WTC11 (cell line): ENCODE measurements around the gene PHF1. TPM values are rescaled to one million over a fixed set of nuclear protein-coding genes. Genes with fewer than 3 reads are reported as not detected.

Experiments used
- ATAC-seq: fragments of 200-7000 bp; cut with Tn5 transposase; 2 replicates; pipeline ENCODE4 v1.10.0; 2021; ENCODE audit warnings: mild to moderate bottlenecking, moderate library complexity
- CTCF ChIA-PET: fragments of 300-600 bp; sonication (Branson Sonifier 250); formaldehyde crosslinking; loops from one replicate; lab custom pipeline; 2021; ENCODE audit warnings: antibody characterized with exemption; lab: Charles Lee
- POLR2A ChIA-PET: fragments of 350-600 bp; sonication (Branson Sonifier 250); formaldehyde crosslinking; loops from one replicate; lab custom pipeline; 2021; ENCODE audit warnings: antibody characterized with exemption; lab: Charles Lee
- DNase-seq: peaks from one replicate; pipeline ENCODE4 v3.0.0; 2021; ENCODE audit warnings: low spot score
- H3K27ac Mint-ChIP-seq: 2 replicates; pipeline ENCODE4 v1.8.0; 2021; ENCODE audit warnings: mixed read lengths
- H3K27me3 Mint-ChIP-seq: 2 replicates; pipeline ENCODE4 v1.8.0; 2021; ENCODE audit warnings: low read depth, mild to moderate bottlenecking, moderate library complexity, mixed read lengths
- H3K36me3 Mint-ChIP-seq: 2 replicates; pipeline ENCODE4 v1.8.0; 2021; ENCODE audit warnings: mixed read lengths
- H3K4me1 Mint-ChIP-seq: 2 replicates; pipeline ENCODE4 v1.8.0; 2022; ENCODE audit warnings: mixed read lengths
- H3K4me3 Mint-ChIP-seq: 2 replicates; pipeline ENCODE4 v1.8.0; 2021; ENCODE audit warnings: mild to moderate bottlenecking, moderate library complexity, mixed read lengths
- H3K9me3 Mint-ChIP-seq: 2 replicates; pipeline ENCODE4 v1.8.0; 2021; ENCODE audit warnings: mixed read lengths
- ATF1 ChIP-seq: sonication (generic); formaldehyde crosslinking; IDR thresholded peaks from 2 replicates; pipeline ENCODE4 v1.8.1; 2023; ENCODE audit warnings: mild to moderate bottlenecking, moderate library complexity, missing genetic modification reagents
- ESRRA ChIP-seq: sonication (generic); formaldehyde crosslinking; IDR thresholded peaks from 2 replicates; pipeline ENCODE4 v1.8.1; 2022; ENCODE audit warnings: mild to moderate bottlenecking, missing genetic modification reagents, borderline replicate concordance
- FOXP4 ChIP-seq: sonication (generic); formaldehyde crosslinking; IDR thresholded peaks from 2 replicates; pipeline ENCODE4 v1.8.0; 2022; ENCODE audit warnings: mild to moderate bottlenecking, missing genetic modification reagents
- IRF1 ChIP-seq: sonication (generic); formaldehyde crosslinking; IDR thresholded peaks from 2 replicates; pipeline ENCODE4 v1.8.0; 2023; ENCODE audit warnings: missing genetic modification reagents
- JUN ChIP-seq: sonication (generic); formaldehyde crosslinking; IDR thresholded peaks from 2 replicates; pipeline ENCODE4 v1.8.0; 2023; ENCODE audit warnings: mild to moderate bottlenecking, missing genetic modification reagents
- MAX ChIP-seq: sonication (generic); formaldehyde crosslinking; IDR thresholded peaks from 2 replicates; pipeline ENCODE4 v1.8.0; 2022; ENCODE audit warnings: mild to moderate bottlenecking, missing genetic modification reagents
- MXD4 ChIP-seq: fragments of 250-450 bp; sonication (Bioruptor Pico); IDR thresholded peaks from 2 replicates; pipeline ENCODE4 v1.8.0; 2021; ENCODE audit warnings: mild to moderate bottlenecking, moderate library complexity, borderline replicate concordance
- MYBL2 ChIP-seq: sonication (generic); formaldehyde crosslinking; IDR thresholded peaks from 2 replicates; pipeline ENCODE4 v1.8.1; 2023; ENCODE audit warnings: mild to moderate bottlenecking, moderate library complexity, missing genetic modification reagents
- NFE2L1 ChIP-seq: sonication (generic); formaldehyde crosslinking; IDR thresholded peaks from 2 replicates; pipeline ENCODE4 v1.8.1; 2023; ENCODE audit warnings: missing genetic modification reagents
- NR2C2 ChIP-seq: sonication (generic); formaldehyde crosslinking; IDR thresholded peaks from 2 replicates; pipeline ENCODE4 v1.8.0; 2022; ENCODE audit warnings: mild to moderate bottlenecking, missing genetic modification reagents
- SOX15 ChIP-seq: fragments of 250-450 bp; sonication (Bioruptor Pico); IDR thresholded peaks from 2 replicates; pipeline ENCODE4 v1.9.0; 2021; ENCODE audit warnings: mild to moderate bottlenecking
- ZBTB21 ChIP-seq: sonication (generic); formaldehyde crosslinking; IDR thresholded peaks from 2 replicates; pipeline ENCODE4 v1.8.1; 2023; ENCODE audit warnings: mild to moderate bottlenecking, missing genetic modification reagents, borderline replicate concordance
- ZNF121 ChIP-seq: sonication (generic); formaldehyde crosslinking; IDR thresholded peaks from 2 replicates; pipeline ENCODE4 v1.8.0; 2023; ENCODE audit warnings: missing genetic modification reagents
- ZNF317 ChIP-seq: sonication (generic); formaldehyde crosslinking; IDR thresholded peaks from 2 replicates; pipeline ENCODE4 v1.8.1; 2023; ENCODE audit warnings: low read depth, mild to moderate bottlenecking, moderate library complexity, missing genetic modification reagents, borderline replicate concordance
- total RNA-seq: library from RNA; stranded (reverse); gene quantifications from 3 replicates; pipeline ENCODE4 v1.2.3, GENCODE V29; 2021
- TF ChIP-seq, protein P1 (sequence below): fragments of 250-450 bp; sonication (Bioruptor Pico); conservative IDR thresholded peaks from 2 replicates; pipeline ENCODE4 v1.9.0; 2021; ENCODE audit warnings: mild to moderate bottlenecking
- TF ChIP-seq, protein P2 (sequence below): sonication (generic); formaldehyde crosslinking; IDR thresholded peaks from 2 replicates; pipeline ENCODE4 v1.8.1; 2023; ENCODE audit warnings: mild to moderate bottlenecking, missing genetic modification reagents, moderate library complexity

PHF1 gene
- total RNA-seq, 1 experiment from 2014 or later, result 63.6 TPM

- Mint-ChIP-seq H3K27me3 (no peaks in the 10 kb centered on the region), H3K4me1 (peaks cover 47% of the 10 kb centered on the region), H3K4me3 (no peak overlapping the region), H3K36me3 (peaks cover 34% of the 10 kb centered on the region), H3K9me3 (no peaks in the 10 kb centered on the region), H3K27ac (peak overlapping the region; percentile 78; the same call in 1 of the 2 replicates)
- POLR2A ChIA-PET, result no interaction called here
- no peak for DNase-seq
- CTCF ChIA-PET, result interaction anchor here (0.8 kb wide), 1 partner anchor 13 kb away, joined by 4 read pairs; no protein-coding TSS in a partner anchor
- TF ChIP-seq FOXP4 (CRISPR knock-in tag) (0 out of 2 replicates have a peak, but pooled peaks have one; percentile 14), SOX15 (no peak)
- ATAC-seq, result no peak
These were observed 2.7 kb downstream of the PHF1 start for GRCh38 chr6:33413241-33414120.

DNA sequence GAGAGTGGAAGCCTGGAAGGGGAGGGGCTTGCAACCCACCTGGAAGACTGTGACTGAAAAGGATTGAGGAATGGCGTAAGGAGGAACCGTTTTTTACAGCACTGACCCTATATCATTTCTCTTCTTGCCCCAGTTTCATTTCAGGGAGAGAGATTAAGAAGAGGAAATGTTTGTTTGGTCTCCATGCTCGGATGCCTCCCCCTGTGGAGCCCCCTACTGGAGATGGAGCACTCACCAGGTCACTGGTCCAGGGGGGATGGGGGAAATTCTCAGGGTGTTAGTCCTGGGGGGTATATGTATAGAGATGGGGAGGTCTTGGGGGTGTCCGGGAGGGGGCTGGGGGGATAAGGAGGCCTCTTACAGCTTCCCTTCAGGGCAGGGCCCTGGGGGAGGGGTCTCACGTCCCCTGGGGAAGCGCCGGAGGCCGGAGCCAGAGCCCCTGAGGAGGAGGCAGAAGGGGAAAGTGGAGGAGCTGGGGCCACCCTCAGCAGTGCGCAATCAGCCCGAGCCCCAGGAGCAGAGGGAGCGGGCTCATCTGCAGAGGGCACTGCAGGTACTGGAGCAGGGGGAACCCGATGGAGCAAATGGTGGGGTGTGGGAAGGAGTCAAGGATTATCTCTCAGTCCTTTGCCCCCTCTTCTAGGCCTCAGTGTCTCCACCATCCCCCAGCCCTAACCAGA lies 3.9 kb downstream of the PHF1 start:
- ATAC-seq (no peak), DNase-seq (no peak)
- POLR2A ChIA-PET, result no interaction called here

DNA sequence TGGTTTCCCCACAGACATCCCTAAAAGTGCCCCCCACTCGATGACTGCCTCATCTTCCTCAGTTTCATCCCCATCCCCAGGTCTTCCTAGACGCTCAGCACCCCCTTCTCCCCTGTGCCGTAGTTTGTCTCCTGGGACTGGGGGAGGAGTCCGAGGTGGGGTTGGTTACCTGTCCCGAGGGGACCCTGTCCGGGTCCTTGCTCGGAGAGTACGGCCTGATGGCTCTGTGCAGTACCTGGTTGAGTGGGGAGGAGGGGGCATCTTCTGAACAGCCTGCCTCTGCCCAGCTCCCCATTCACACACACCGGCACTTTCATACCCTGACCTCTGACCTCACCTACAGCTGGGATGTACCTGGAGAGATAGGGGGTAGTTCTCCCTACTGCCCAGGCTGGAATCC lies 5.0 kb downstream of the PHF1 start:
- peaks cover 53% of the 10 kb centered on the region for H3K4me1 Mint-ChIP-seq
- TF ChIP-seq MAX (CRISPR knock-in tag) (no peak), ZNF317 (CRISPR knock-in tag) (no peak)
- TF ChIP-seq, protein P1, sequence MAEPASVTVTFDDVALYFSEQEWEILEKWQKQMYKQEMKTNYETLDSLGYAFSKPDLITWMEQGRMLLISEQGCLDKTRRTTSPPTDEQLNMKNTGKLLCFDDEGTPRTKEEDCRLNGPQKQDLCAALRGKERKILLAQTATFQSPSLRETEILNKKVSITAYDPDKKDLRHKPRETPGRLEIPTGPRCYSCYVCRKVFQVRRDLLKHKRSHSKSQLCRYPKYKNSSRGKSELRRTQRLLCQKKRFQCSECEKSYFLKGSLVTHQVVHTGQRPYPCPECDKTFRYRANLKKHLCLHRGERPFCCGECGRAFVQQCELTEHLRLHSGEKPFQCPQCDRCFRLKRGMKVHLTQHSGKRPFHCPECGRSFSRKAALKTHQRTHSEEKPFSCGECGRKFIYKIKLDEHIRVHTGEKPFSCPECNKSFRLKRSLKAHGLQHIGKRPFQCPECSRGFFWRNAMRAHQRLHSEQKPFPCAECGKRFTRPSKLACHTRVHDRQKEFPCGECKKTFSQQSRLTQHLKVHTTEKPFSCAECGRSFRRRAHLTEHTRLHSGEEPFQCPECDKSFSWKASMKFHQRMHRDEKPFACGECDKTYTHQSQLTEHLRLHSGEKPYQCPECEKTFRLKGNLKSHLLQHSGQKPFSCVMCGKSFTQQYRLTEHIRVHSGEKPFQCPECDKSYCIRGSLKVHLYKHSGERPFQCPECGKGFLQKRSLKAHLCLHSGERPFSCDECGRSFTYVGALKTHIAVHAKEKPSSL, result no peak
- POLR2A ChIA-PET, result no interaction called here
- no peak for ATAC-seq
- H3K36me3 Mint-ChIP-seq, result peaks cover 34% of the 10 kb centered on the region
- H3K27me3 Mint-ChIP-seq, result no peaks in the 10 kb centered on the region
- no peaks in the 10 kb centered on the region for H3K9me3 Mint-ChIP-seq
- CTCF ChIA-PET, result interaction anchor here (1.3 to 1.6 kb wide), 3 partner anchors 10 to 38 kb away, joined by 4 to 11 read pairs (median 7); partner anchors contain the start of gene ZBTB9
- peak overlapping the region; percentile 96; the same call in 1 of the 2 replicates for H3K4me3 Mint-ChIP-seq
- peak overlapping the region; percentile 27; the same call in 1 of the 2 replicates for H3K27ac Mint-ChIP-seq
- DNase-seq, result no peak

More for the DNA sequence above, 3.9 kb downstream of the PHF1 start:
- Mint-ChIP-seq H3K4me3 (no peak overlapping the region), H3K27me3 (no peaks in the 10 kb centered on the region)
- TF ChIP-seq NFE2L1 (no peak), JUN (no peak), ESRRA (CRISPR knock-in tag) (no peak), NR2C2 (no peak), ATF1 (CRISPR knock-in tag) (no peak), MYBL2 (no peak), ZBTB21 (CRISPR knock-in tag) (no peak), ZNF121 (CRISPR knock-in tag) (no peak), MXD4 (CRISPR knock-in tag) (no peak), IRF1 (no peak)
- TF ChIP-seq, protein P2, sequence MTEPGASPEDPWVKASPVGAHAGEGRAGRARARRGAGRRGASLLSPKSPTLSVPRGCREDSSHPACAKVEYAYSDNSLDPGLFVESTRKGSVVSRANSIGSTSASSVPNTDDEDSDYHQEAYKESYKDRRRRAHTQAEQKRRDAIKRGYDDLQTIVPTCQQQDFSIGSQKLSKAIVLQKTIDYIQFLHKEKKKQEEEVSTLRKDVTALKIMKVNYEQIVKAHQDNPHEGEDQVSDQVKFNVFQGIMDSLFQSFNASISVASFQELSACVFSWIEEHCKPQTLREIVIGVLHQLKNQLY, result no peak
- TF ChIP-seq, all 79 proteins: peak for 0
- peaks cover 52% of the 10 kb centered on the region for H3K4me1 Mint-ChIP-seq
- H3K27ac Mint-ChIP-seq, result peak overlapping the region; percentile 78; the same call in 1 of the 2 replicates
- peaks cover 34% of the 10 kb centered on the region for H3K36me3 Mint-ChIP-seq
- no peaks in the 10 kb centered on the region for H3K9me3 Mint-ChIP-seq
- CTCF ChIA-PET, result interaction anchor here (0.6 to 1.6 kb wide), 6 partner anchors 11 to 212 kb away, joined by 3 to 11 read pairs (median 4); partner anchors contain the start of genes ZBTB22 and ZBTB9
